Measurements from ENCODE around the gene FNIP2.
"Not testable (repeated sequence)": the region's sequence is repeated elsewhere in the genome, so short reads cannot be mapped to it uniquely, and the experiment has no call there.

FNIP2 gene

GRCh38 chr4:158940271-158940670 is 171.4 kb downstream of the FNIP2 start:
- Histone ChIP-seq H3K9me3 (ENCODE audit: control insufficient read depth, insufficient read depth, low read length) (no peaks in the 10 kb centered on the region), H3K36me3 (ENCODE audit: control insufficient read depth, insufficient read depth, low read length) (no peaks in the 10 kb centered on the region), H3K9ac (ENCODE audit: low read depth, low read length) (no peak overlapping the region), H3K4me1 (ENCODE audit: control insufficient read depth, insufficient read depth, low read length) (peaks cover 3% of the 10 kb centered on the region), H3K4me3 (ENCODE audit: low read depth, low read length) (no peak overlapping the region), H3K27me3 (ENCODE audit: control insufficient read depth, insufficient read depth, low read length) (no peaks in the 10 kb centered on the region)

- Histone ChIP-seq H3K36me3 (ENCODE audit: control insufficient read depth, insufficient read depth, low read length) (no peaks in the 10 kb centered on the region), H3K27me3 (ENCODE audit: control insufficient read depth, insufficient read depth, low read length) (no peaks in the 10 kb centered on the region), H3K4me1 (ENCODE audit: control insufficient read depth, insufficient read depth, low read length) (peaks cover 3% of the 10 kb centered on the region), H3K9ac (ENCODE audit: low read depth, low read length) (no peak overlapping the region), H3K4me3 (ENCODE audit: low read depth, low read length) (no peak overlapping the region), H3K9me3 (ENCODE audit: control insufficient read depth, insufficient read depth, low read length) (no peaks in the 10 kb centered on the region)
Measured at GRCh38 chr4:158941321-158941720, 172.5 kb downstream of the FNIP2 start.

- H3K4me1 ChIP-seq (ENCODE audit: control insufficient read depth, insufficient read depth, low read length): peaks cover 3% of the 10 kb centered on the region
- no peaks in the 10 kb centered on the region for H3K27me3 ChIP-seq (ENCODE audit: control insufficient read depth, insufficient read depth, low read length)
- no peak overlapping the region for H3K4me3 ChIP-seq (ENCODE audit: low read depth, low read length)
- no peak overlapping the region for H3K9ac ChIP-seq (ENCODE audit: low read depth, low read length)
- no peaks in the 10 kb centered on the region for H3K36me3 ChIP-seq (ENCODE audit: control insufficient read depth, insufficient read depth, low read length)
- no peaks in the 10 kb centered on the region for H3K9me3 ChIP-seq (ENCODE audit: control insufficient read depth, insufficient read depth, low read length)
Measured at GRCh38 chr4:158941895-158942294, 173.1 kb downstream of the FNIP2 start.

GRCh38 chr4:158945529-158946108 is 176.8 kb downstream of the FNIP2 start:
- H3K36me3 ChIP-seq (ENCODE audit: control insufficient read depth, insufficient read depth, low read length): no peaks in the 10 kb centered on the region
- H3K27me3 ChIP-seq (ENCODE audit: control insufficient read depth, insufficient read depth, low read length): no peaks in the 10 kb centered on the region
- H3K9ac ChIP-seq (ENCODE audit: low read depth, low read length): no peak overlapping the region
- no peaks in the 10 kb centered on the region for H3K9me3 ChIP-seq (ENCODE audit: control insufficient read depth, insufficient read depth, low read length)
- H3K4me3 ChIP-seq (ENCODE audit: low read depth, low read length): no peak overlapping the region
- peaks cover 3% of the 10 kb centered on the region for H3K4me1 ChIP-seq (ENCODE audit: control insufficient read depth, insufficient read depth, low read length)

- Histone ChIP-seq H3K4me1 (ENCODE audit: control insufficient read depth, insufficient read depth, low read length) (peaks cover 2% of the 10 kb centered on the region), H3K27me3 (ENCODE audit: control insufficient read depth, insufficient read depth, low read length) (no peaks in the 10 kb centered on the region), H3K4me3 (ENCODE audit: low read depth, low read length) (no peak overlapping the region), H3K9me3 (ENCODE audit: control insufficient read depth, insufficient read depth, low read length) (no peaks in the 10 kb centered on the region), H3K36me3 (ENCODE audit: control insufficient read depth, insufficient read depth, low read length) (no peaks in the 10 kb centered on the region), H3K9ac (ENCODE audit: low read depth, low read length) (no peak overlapping the region)
Measured at GRCh38 chr4:158946825-158947224, 178.0 kb downstream of the FNIP2 start.

- H3K36me3 ChIP-seq (ENCODE audit: control insufficient read depth, insufficient read depth, low read length): no peaks in the 10 kb centered on the region
- H3K27me3 ChIP-seq (ENCODE audit: control insufficient read depth, insufficient read depth, low read length): no peaks in the 10 kb centered on the region
- no peaks in the 10 kb centered on the region for H3K4me1 ChIP-seq (ENCODE audit: control insufficient read depth, insufficient read depth, low read length)
- H3K9ac ChIP-seq (ENCODE audit: low read depth, low read length): no peak overlapping the region
- H3K9me3 ChIP-seq (ENCODE audit: control insufficient read depth, insufficient read depth, low read length): peaks cover 3% of the 10 kb centered on the region
- H3K4me3 ChIP-seq (ENCODE audit: low read depth, low read length): no peak overlapping the region
Measured at GRCh38 chr4:158948071-158948470, 179.2 kb downstream of the FNIP2 start.

- Histone ChIP-seq H3K27me3 (ENCODE audit: control insufficient read depth, insufficient read depth, low read length) (no peaks in the 10 kb centered on the region), H3K9ac (ENCODE audit: low read depth, low read length) (no peak overlapping the region), H3K9me3 (ENCODE audit: control insufficient read depth, insufficient read depth, low read length) (peaks cover 3% of the 10 kb centered on the region), H3K4me1 (ENCODE audit: control insufficient read depth, insufficient read depth, low read length) (no peaks in the 10 kb centered on the region), H3K36me3 (ENCODE audit: control insufficient read depth, insufficient read depth, low read length) (no peaks in the 10 kb centered on the region), H3K4me3 (ENCODE audit: low read depth, low read length) (no peak overlapping the region)
Measured at GRCh38 chr4:158949099-158949498, 180.3 kb downstream of the FNIP2 start.

- not testable (repeated sequence) for H3K27me3 ChIP-seq (ENCODE audit: control insufficient read depth, insufficient read depth, low read length); H3K36me3 ChIP-seq (ENCODE audit: control insufficient read depth, insufficient read depth, low read length); H3K4me3 ChIP-seq (ENCODE audit: low read depth, low read length); H3K4me1 ChIP-seq (ENCODE audit: control insufficient read depth, insufficient read depth, low read length); H3K9ac ChIP-seq (ENCODE audit: low read depth, low read length); H3K9me3 ChIP-seq (ENCODE audit: control insufficient read depth, insufficient read depth, low read length)
Measured at GRCh38 chr4:158952221-158952774, 183.5 kb downstream of the FNIP2 start.

GRCh38 chr4:158956345-158956744 is 187.5 kb downstream of the FNIP2 start:
- H3K9ac ChIP-seq (ENCODE audit: low read depth, low read length); H3K4me3 ChIP-seq (ENCODE audit: low read depth, low read length); H3K36me3 ChIP-seq (ENCODE audit: control insufficient read depth, insufficient read depth, low read length); H3K9me3 ChIP-seq (ENCODE audit: control insufficient read depth, insufficient read depth, low read length); H3K4me1 ChIP-seq (ENCODE audit: control insufficient read depth, insufficient read depth, low read length); H3K27me3 ChIP-seq (ENCODE audit: control insufficient read depth, insufficient read depth, low read length): not testable (repeated sequence)

- H3K9me3 ChIP-seq (ENCODE audit: control insufficient read depth, insufficient read depth, low read length); H3K4me1 ChIP-seq (ENCODE audit: control insufficient read depth, insufficient read depth, low read length); H3K4me3 ChIP-seq (ENCODE audit: low read depth, low read length); H3K36me3 ChIP-seq (ENCODE audit: control insufficient read depth, insufficient read depth, low read length); H3K27me3 ChIP-seq (ENCODE audit: control insufficient read depth, insufficient read depth, low read length); H3K9ac ChIP-seq (ENCODE audit: low read depth, low read length): not testable (repeated sequence)
Measured at GRCh38 chr4:158956918-158957317, 188.1 kb downstream of the FNIP2 start.

Data from iPS-15b (cell line).